H1 (cell line): Measurements from ENCODE around the gene BTBD9. TPM values are rescaled to one million over a fixed set of nuclear protein-coding genes. Genes with fewer than 3 reads are reported as not detected.

ENCODE experiments used
- CHD7 ChIP-seq: fragments of 300-600 bp; sonication (generic); IDR thresholded peaks from 2 replicates; pipeline ENCODE4 v1.7.1; 2012; ENCODE audit warnings: low read length, moderate library complexity, mild to moderate bottlenecking, inconsistent platforms; ENCODE audit not compliant: insufficient replicate concordance
- GTF2F1 ChIP-seq: IDR thresholded peaks from 2 replicates; pipeline ENCODE4 v1.6.1; 2012; ENCODE audit warnings: low read depth, low read length, improper control_type of control experiment, borderline replicate concordance
- SIRT6 ChIP-seq: IDR thresholded peaks from one replicate; pipeline ENCODE4 v1.7.1; 2012; ENCODE audit warnings: low read length, inconsistent platforms
- TEAD4 ChIP-seq: IDR thresholded peaks from 2 replicates; pipeline ENCODE4 v1.6.1; 2012; ENCODE audit warnings: low read depth, low read length, inconsistent platforms, mixed read lengths
- YY1 ChIP-seq: IDR thresholded peaks from 2 replicates; pipeline ENCODE4 v1.6.1; 2011; ENCODE audit warnings: low read depth, mild to moderate bottlenecking, low read length
- polyA plus RNA-seq, 7 experiments: library from polyadenylated mRNA; depleted of rRNA in 3 of 7; stranded (reverse) in 5 of 7; unstranded in 2 of 7; fragments of >200 nt in 5 of 7; fragments of 200-250 nt in 2 of 7; gene quantifications; 1 replicate in 5 of 7; 2 replicates in 1 of 7; 4 replicates in 1 of 7; pipeline versions ENCODE4 v1.2.1 to v1.2.3, GENCODE V29; 2011 to 2013; ENCODE audit warnings: missing spikeins in 2 of 7, mixed read lengths in 2 of 7
- total RNA-seq: library from RNA; stranded (reverse); fragmentation: NEBNext Ultra II Directional; extraction: Animal tissue kit (Norgen Biotek cat#: 25700); gene quantifications from 2 replicates; pipeline ENCODE4 v1.2.1, GENCODE V29; 2021
- TF ChIP-seq, protein P1 (sequence below): IDR thresholded peaks from 2 replicates; pipeline ENCODE4 v1.6.1; 2011; ENCODE audit warnings: low read depth, mild to moderate bottlenecking, low read length; ENCODE audit not compliant: insufficient read depth

Gene BTBD9
- total and polyA plus RNA-seq, 2 of the 8 experiments (the other 6 are each of a cell fraction or from before 2014, with no cell fraction given): 0.92 to 4.1 TPM

GRCh38 chr6:38591439-38591838, 48.3 kb downstream of the BTBD9 start (continued):
- TF ChIP-seq CHD7: no peak
- TF ChIP-seq, protein P1, sequence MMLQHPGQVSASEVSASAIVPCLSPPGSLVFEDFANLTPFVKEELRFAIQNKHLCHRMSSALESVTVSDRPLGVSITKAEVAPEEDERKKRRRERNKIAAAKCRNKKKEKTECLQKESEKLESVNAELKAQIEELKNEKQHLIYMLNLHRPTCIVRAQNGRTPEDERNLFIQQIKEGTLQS: no peak
- TF ChIP-seq TEAD4: no peak
- no peak for TF ChIP-seq SIRT6
- TF ChIP-seq YY1: no peak
- TF ChIP-seq GTF2F1: no peak
